ENCODE data around the gene FAM229B.

The FAM229B gene

GRCh38 chr6:112123982-112124381 lies 36.6 kb downstream of the FAM229B start:
- Histone ChIP-seq H3K9me3 (no peaks in the 10 kb centered on the region), H3K27ac (no peak overlapping the region), H3K4me1 (no peaks in the 10 kb centered on the region), H3K36me3 (peaks cover 55 to 78% (median 74%) of the 10 kb centered on the region in 3 donors), H3K27me3 (no peaks in the 10 kb centered on the region), H3K4me3 (no peak overlapping the region)
- intact Hi-C loops (cut with DNase I; ENCODE audit: low total_unique reads), result no loop called here
- TF ChIP-seq CTCF (IDR thresholded peaks at IDR 0.05), result no peak
- no peak for DNase-seq

GRCh38 chr6:112128208-112128607 lies 40.8 kb downstream of the FAM229B start:
- Histone ChIP-seq H3K4me1 (no peaks in the 10 kb centered on the region), H3K36me3 (peaks cover 50 to 69% (median 61%) of the 10 kb centered on the region in 3 donors), H3K4me3 (no peak overlapping the region), H3K9me3 (no peaks in the 10 kb centered on the region), H3K27me3 (no peaks in the 10 kb centered on the region), H3K27ac (no peak overlapping the region)
- no peak for DNase-seq
- TF ChIP-seq CTCF (IDR thresholded peaks at IDR 0.05), result no peak
- intact Hi-C loops (cut with DNase I; ENCODE audit: low total_unique reads), result no loop called here

GRCh38 chr6:112130878-112131277 lies 43.5 kb downstream of the FAM229B start:
- Histone ChIP-seq H3K27me3 (no peaks in the 10 kb centered on the region), H3K4me3 (no peak overlapping the region), H3K4me1 (no peaks in the 10 kb centered on the region), H3K36me3 (peaks cover 61 to 83% (median 70%) of the 10 kb centered on the region in 3 donors), H3K9me3 (no peaks in the 10 kb centered on the region), H3K27ac (peak overlapping the region in 1 of 2 donors; percentile 53)
- no peak for DNase-seq
- intact Hi-C loops (cut with DNase I; ENCODE audit: low total_unique reads), result no loop called here
- TF ChIP-seq CTCF (IDR thresholded peaks at IDR 0.05), result no peak

- H3K9me3 ChIP-seq, result no peaks in the 10 kb centered on the region
- intact Hi-C loops (cut with DNase I; ENCODE audit: low total_unique reads), result no loop called here
- DNase-seq, result no peak
- H3K36me3 ChIP-seq, result peaks cover 84 to 96% (median 89%) of the 10 kb centered on the region in 3 donors
- no peak overlapping the region for H3K4me3 ChIP-seq
- no peak for TF ChIP-seq CTCF (IDR thresholded peaks at IDR 0.05)
- H3K27ac ChIP-seq, result no peak overlapping the region
- no peaks in the 10 kb centered on the region for H3K4me1 ChIP-seq
- no peaks in the 10 kb centered on the region for H3K27me3 ChIP-seq
Observed at GRCh38 chr6:112139052-112139451, 51.7 kb downstream of the FAM229B start.

- no peak for TF ChIP-seq CTCF (IDR thresholded peaks at IDR 0.05)
- Histone ChIP-seq H3K4me1 (no peaks in the 10 kb centered on the region), H3K27ac (no peak overlapping the region), H3K27me3 (no peaks in the 10 kb centered on the region), H3K9me3 (no peaks in the 10 kb centered on the region), H3K4me3 (no peak overlapping the region), H3K36me3 (peaks cover 80 to 95% (median 81%) of the 10 kb centered on the region in 3 donors)
- intact Hi-C loops (cut with DNase I; ENCODE audit: low total_unique reads), result no loop called here
- DNase-seq, result no peak
Observed at GRCh38 chr6:112141707-112142106, 54.3 kb downstream of the FAM229B start.

All from tibial artery (tissue), 4 donors.